ENCODE data around the gene ATF2. TPM values are rescaled to one million over a fixed set of nuclear protein-coding genes. Genes with fewer than 3 reads are reported as not detected.

Gene ATF2
- total and polyA plus RNA-seq, 2 of the 8 experiments (the other 6 are each of a cell fraction or from before 2014, with no cell fraction given), result 31.2 to 46.5 TPM

- TF ChIP-seq SRF (IDR thresholded peaks at IDR 0.05; ENCODE audit: low read depth, low read length), result no peak
- no peak for TF ChIP-seq CTBP2 (IDR thresholded peaks at IDR 0.05; ENCODE audit: borderline replicate concordance, insufficient read depth, insufficient read length, low read length)
- no peak for TF ChIP-seq EP300 (IDR thresholded peaks at IDR 0.05; ENCODE audit: borderline replicate concordance in 1 of 2, low read depth in 2 of 2, low read length in 2 of 2)
- TF ChIP-seq CBX5 (IDR thresholded peaks at IDR 0.05; ENCODE audit: low read depth, low read length), result no peak
- TF ChIP-seq ATF2 (IDR thresholded peaks at IDR 0.05; ENCODE audit: low read length), result no peak
- TF ChIP-seq MAFK (IDR thresholded peaks at IDR 0.05; ENCODE audit: low read depth, low read length), result no peak
- peak in 1 of 2 experiments; percentile 76; a peak in 1 of 3 replicates for TF ChIP-seq POLR2A (IDR thresholded peaks at IDR 0.05; ENCODE audit: control extremely low read depth in 1 of 2, low read depth in 2 of 2, low read length in 2 of 2)
- no peak for TF ChIP-seq KDM5A (IDR thresholded peaks at IDR 0.05; ENCODE audit: low read length)
- peak; percentile 37 for TF ChIP-seq TAF7 (optimal IDR thresholded peaks at IDR 0.05; ENCODE audit: borderline replicate concordance, low read depth, low read length)
- no peak for TF ChIP-seq RAD21 (IDR thresholded peaks at IDR 0.05 in 1 of 2, conservative IDR thresholded peaks at IDR 0.05 in 1 of 2; ENCODE audit: low read depth in 2 of 2, low read length in 2 of 2)
- no peak; the same call in 1 of the 2 replicates for TF ChIP-seq TBP (IDR thresholded peaks at IDR 0.05; ENCODE audit: low read depth, low read length)
- 0 out of 2 replicates have a peak, but pooled peaks have one; percentile 11 for TF ChIP-seq MAX (IDR thresholded peaks at IDR 0.05)
- peak; percentile 56 for TF ChIP-seq PHF8 (conservative IDR thresholded peaks at IDR 0.05; ENCODE audit: low read depth, low read length)
- TF ChIP-seq CBX8 (IDR thresholded peaks at IDR 0.05; ENCODE audit: borderline replicate concordance, low read depth, low read length), result no peak
These were observed 552 bp upstream of the ATF2 start (continued) for GRCh38 chr2:175168564-175168945.
